Measurements from ENCODE around the gene PDZRN4.

DNA sequence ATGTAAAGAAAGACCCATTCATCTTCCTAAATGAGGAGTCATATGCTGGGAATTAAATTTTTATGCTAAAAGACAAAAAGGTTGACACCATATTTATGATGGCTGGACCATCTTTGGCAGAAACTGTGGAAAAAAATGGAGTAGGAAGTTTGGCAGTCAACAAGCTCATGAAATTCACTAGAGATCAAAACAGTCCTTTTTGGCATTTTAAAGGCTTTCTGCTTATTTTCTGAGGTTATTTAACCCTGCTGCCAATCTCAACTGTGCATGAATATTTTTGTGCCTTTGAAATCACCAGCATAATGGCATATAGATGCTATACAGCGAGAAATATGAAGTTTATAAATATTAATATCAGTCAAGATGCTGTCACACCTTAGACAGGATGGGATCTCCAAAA is 399.5 kb downstream of the PDZRN4 start:
- TF ChIP-seq, protein P1, sequence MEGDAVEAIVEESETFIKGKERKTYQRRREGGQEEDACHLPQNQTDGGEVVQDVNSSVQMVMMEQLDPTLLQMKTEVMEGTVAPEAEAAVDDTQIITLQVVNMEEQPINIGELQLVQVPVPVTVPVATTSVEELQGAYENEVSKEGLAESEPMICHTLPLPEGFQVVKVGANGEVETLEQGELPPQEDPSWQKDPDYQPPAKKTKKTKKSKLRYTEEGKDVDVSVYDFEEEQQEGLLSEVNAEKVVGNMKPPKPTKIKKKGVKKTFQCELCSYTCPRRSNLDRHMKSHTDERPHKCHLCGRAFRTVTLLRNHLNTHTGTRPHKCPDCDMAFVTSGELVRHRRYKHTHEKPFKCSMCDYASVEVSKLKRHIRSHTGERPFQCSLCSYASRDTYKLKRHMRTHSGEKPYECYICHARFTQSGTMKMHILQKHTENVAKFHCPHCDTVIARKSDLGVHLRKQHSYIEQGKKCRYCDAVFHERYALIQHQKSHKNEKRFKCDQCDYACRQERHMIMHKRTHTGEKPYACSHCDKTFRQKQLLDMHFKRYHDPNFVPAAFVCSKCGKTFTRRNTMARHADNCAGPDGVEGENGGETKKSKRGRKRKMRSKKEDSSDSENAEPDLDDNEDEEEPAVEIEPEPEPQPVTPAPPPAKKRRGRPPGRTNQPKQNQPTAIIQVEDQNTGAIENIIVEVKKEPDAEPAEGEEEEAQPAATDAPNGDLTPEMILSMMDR (IDR thresholded peaks at IDR 0.05; ENCODE audit: poor library complexity, severe bottlenecking), result no peak
- peak; percentile 54 for TF ChIP-seq EP300 (conservative IDR thresholded peaks at IDR 0.05; ENCODE audit: poor library complexity, severe bottlenecking)
- TF ChIP-seq POLR2AphosphoS5 (IDR thresholded peaks at IDR 0.05), result no peak
- no peak for TF ChIP-seq EZH2 (IDR thresholded peaks at IDR 0.05; ENCODE audit: borderline replicate concordance, insufficient read depth, low read length, poor library complexity, severe bottlenecking)
- no peak for TF ChIP-seq SMC3 (conservative IDR thresholded peaks at IDR 0.05; ENCODE audit: poor library complexity)
- TF ChIP-seq, protein P2, sequence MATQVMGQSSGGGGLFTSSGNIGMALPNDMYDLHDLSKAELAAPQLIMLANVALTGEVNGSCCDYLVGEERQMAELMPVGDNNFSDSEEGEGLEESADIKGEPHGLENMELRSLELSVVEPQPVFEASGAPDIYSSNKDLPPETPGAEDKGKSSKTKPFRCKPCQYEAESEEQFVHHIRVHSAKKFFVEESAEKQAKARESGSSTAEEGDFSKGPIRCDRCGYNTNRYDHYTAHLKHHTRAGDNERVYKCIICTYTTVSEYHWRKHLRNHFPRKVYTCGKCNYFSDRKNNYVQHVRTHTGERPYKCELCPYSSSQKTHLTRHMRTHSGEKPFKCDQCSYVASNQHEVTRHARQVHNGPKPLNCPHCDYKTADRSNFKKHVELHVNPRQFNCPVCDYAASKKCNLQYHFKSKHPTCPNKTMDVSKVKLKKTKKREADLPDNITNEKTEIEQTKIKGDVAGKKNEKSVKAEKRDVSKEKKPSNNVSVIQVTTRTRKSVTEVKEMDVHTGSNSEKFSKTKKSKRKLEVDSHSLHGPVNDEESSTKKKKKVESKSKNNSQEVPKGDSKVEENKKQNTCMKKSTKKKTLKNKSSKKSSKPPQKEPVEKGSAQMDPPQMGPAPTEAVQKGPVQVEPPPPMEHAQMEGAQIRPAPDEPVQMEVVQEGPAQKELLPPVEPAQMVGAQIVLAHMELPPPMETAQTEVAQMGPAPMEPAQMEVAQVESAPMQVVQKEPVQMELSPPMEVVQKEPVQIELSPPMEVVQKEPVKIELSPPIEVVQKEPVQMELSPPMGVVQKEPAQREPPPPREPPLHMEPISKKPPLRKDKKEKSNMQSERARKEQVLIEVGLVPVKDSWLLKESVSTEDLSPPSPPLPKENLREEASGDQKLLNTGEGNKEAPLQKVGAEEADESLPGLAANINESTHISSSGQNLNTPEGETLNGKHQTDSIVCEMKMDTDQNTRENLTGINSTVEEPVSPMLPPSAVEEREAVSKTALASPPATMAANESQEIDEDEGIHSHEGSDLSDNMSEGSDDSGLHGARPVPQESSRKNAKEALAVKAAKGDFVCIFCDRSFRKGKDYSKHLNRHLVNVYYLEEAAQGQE (IDR thresholded peaks at IDR 0.05; ENCODE audit: borderline replicate concordance), result no peak
